ENCODE measurements around the gene CD22.

The CD22 gene

DNA sequence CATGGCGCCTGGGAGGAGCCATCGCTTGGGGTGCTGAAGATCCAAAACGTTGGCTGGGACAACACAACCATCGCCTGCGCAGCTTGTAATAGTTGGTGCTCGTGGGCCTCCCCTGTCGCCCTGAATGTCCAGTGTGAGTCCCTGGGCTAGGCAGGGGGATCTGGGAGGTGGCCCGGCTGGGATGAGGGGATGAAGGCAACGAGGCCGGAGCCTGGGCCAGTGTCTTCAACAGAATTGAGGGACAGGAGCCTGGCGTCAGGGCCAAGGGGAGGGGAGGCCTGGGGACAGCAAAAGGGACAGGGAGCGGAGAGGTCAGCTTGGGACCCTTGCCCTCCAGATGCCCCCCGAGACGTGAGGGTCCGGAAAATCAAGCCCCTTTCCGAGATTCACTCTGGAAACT, 12.0 kb downstream of the CD22 start:
- DNase-seq (ENCODE audit: low read depth in 2 of 2, low spot score in 1 of 2) = no peak

DNA sequence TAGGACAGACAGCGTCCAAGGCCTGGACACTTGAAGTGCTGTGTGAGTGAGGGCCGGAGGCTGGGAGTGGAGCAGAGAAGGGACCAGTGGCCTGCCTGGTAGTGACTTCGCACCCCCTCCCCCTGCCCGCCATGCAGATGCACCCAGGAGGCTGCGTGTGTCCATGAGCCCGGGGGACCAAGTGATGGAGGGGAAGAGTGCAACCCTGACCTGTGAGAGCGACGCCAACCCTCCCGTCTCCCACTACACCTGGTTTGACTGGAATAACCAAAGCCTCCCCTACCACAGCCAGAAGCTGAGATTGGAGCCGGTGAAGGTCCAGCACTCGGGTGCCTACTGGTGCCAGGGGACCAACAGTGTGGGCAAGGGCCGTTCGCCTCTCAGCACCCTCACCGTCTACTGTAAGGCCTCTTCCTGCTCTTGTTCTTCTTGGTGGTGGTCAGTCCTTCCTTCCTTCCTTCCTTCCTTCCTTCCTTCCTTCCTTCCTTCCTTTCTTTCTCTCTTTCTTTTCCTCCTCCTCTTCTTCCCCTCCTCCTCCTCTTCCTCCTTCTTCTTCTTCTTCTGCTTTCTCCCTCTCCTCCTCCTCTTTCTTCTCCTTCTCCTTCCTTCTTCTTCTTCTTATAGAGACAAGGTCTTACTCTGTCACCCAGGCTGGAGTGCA, 12.7 kb downstream of the CD22 start:
- no peak for DNase-seq (ENCODE audit: low read depth in 2 of 2, low spot score in 1 of 2)

DNA sequence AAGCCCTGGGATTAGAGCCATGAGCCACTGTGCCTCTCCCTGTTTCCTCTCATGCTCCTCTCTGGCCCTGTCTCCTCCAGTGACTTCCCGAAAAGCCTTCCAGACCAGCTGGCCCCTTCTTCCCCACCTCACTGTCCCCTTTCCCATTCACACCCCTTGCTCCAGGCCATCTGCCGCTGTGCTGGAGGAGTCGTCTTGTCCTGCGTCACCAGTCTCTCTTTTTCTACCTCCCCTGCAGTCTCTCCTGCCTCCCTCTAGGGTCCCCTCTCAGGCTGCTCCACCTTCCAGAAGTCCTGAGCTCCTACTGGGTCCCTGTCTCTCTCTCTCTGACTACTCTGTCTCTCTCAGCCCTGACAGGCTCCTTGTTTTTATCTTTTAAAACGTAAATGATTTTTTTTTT, 13.4 kb downstream of the CD22 start:
- no peak for DNase-seq (ENCODE audit: low read depth in 2 of 2, low spot score in 1 of 2)

DNA sequence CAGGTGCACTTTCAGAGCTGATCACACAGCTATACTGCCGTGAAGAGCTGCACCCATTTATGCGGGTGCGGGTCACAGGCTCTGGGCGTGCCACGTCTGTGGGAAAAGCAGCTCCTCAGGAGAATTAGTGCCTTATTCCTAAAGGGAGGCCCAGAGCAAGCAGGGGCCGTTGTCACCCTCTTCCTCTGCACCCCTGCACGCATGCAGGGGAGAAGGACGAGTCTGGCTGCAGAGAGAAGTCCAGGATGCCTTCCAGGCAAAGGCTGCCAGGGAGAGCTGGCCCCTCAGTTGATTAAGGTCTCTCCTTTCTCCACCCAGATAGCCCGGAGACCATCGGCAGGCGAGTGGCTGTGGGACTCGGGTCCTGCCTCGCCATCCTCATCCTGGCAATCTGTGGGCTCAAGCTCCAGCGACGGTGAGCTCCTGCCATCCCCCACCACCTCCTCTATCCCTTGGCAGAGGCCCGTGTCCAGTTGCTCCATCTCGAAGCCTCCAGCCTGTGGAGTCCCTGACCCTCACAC, 15.6 kb downstream of the CD22 start:
- no peak for DNase-seq (ENCODE audit: low read depth in 2 of 2, low spot score in 1 of 2)

DNA sequence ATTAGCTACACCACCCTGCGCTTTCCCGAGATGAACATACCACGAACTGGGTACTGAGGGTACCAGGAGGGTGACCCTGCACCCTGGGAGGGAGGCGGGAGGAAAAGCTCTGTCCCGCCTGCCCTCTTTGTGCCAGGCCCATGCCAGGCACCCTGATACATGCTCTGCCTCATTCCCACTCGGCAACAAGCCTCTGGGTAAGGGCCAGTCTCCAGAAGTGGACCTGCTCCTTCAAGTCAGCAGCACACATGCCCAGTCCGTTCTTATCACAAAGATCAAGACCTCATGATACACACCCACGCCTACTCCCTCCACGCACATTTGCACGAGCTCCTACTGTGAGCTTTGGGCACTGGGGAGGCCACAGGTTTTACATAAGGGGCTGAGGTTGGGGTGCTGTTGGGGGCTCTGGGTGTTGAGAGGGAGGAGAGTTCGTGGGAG, 16.7 kb downstream of the CD22 start:
- no peak for DNase-seq (ENCODE audit: low read depth in 2 of 2, low spot score in 1 of 2)

DNA sequence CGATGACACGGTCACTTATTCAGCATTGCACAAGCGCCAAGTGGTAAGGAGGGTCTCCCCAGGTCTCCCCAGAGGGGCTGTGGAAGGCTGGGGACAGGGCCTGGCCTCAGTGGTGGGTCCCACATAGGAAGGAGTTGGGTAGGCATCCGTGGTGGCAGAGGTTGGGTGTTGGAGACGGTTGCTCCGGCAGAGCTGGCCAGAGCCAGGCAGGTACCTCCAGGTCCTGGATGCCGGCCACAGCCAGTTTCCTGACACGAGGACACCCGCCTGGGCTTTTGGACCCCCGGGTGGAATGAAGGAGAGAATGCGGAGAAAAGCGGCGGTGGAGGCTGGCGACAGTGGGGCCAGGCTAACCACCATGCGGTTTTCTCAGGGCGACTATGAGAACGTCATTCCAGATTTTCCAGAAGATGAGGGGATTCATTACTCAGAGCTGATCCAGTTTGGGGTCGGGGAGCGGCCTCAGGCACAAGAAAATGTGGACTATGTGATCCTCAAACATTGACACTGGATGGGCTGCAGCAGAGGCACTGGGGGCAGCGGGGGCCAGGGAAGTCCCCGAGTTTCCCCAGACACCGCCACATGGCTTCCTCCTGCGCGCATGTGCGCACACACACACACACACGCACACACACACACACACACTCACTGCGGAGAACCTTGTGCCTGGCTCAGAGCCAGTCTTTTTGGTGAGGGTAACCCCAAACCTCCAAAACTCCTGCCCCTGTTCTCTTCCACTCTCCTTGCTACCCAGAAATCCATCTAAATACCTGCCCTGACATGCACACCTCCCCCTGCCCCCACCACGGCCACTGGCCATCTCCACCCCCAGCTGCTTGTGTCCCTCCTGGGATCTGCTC, 17.4 kb downstream of the CD22 start:
- DNase-seq (ENCODE audit: low read depth in 2 of 2, low spot score in 1 of 2) = peak; percentile 10 to 51

DNA sequence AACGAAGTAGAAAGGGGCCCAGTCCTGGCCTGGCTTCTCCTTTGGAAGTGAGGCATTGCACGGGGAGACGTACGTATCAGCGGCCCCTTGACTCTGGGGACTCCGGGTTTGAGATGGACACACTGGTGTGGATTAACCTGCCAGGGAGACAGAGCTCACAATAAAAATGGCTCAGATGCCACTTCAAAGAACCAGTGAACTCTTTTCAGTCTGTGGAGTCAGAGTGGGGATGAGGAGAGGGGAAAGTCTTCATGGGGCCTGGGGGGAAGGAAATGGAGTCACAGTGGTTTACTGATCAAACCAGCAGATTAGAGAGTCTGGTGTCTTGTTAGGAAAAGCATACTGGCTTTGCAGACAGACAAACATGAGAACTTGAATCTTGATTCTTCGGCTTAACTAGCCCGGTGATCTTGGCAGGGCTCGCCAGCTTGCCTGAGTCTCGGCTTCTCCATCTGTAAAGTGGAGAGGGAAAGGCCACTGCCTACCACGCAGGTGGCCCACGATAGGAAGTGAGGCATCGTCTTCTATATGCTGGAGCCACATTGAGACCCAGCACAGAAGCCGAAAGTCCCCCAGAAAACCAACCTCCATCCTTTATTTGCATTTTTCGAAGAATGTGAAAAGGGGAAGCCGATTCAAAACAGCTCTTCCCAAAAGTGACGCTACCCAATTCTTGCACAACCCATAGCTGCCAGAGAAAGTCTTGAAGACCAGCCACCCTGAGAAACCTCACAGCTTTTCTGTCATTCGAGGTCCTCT, 18.4 kb downstream of the CD22 start, which contains the start of gene FFAR1:
FFAR1 (plus strand) TSS at position 732 of the 759 bp plus-strand sequence. CDS start 3,650 bp downstream, outside the sequence.
- no peak for DNase-seq (ENCODE audit: low read depth in 2 of 2, low spot score in 1 of 2)

DNA sequence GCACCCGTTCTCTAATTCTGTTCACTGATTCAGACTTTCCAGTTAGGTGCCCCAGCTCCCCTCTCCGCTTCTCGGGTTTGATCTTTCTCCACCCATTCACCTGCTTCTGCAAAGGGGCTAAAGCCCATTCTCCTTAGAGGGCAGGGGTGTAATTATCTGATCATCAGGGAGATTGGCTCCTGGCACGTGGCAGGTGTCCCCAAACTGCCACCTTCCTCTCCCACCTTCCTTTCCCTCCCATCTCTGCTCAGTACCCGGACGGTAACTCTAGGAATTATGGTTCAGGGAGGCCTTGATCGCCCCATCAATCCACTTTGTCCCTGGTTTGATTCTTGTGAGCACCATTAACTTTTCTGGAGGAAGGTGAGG, 18.9 kb downstream of the CD22 start:
- DNase-seq (ENCODE audit: low read depth in 2 of 2, low spot score in 1 of 2) = no peak

DNA sequence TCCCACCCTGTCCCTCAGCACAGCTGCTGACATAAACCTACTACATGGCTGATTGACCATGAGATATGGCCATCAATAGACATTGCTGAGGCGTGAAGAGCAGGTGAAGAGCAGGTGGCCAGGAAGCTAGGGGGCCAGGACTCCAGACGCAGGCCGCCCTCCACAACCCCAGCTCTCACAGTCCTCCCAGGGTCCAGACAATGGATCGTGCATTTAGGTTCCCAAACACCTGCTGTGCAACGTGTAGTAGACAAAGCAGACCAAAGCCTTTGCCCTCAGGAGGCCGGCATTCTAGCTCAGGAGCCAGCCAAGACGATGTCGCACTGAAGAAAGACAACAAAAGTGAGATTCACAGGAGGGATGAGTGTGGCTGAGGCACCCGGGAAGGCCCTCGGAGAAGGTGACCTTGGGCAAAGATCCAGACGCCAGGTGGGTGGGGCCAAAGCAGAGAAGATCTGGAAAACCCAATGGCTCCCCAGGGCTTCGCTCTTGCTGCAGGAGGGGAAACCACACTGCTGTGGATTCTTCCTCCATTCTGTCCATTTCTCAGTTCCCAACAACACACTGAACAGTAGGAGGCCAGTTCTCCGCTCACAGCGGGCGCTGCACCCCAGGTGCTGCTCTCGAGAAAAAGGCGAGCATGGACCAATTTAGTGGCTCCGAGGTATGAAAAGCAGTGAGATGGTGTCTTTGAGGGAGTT, 20.1 kb downstream of the CD22 start:
- DNase-seq (ENCODE audit: low read depth in 2 of 2, low spot score in 1 of 2) = no peak

DNA sequence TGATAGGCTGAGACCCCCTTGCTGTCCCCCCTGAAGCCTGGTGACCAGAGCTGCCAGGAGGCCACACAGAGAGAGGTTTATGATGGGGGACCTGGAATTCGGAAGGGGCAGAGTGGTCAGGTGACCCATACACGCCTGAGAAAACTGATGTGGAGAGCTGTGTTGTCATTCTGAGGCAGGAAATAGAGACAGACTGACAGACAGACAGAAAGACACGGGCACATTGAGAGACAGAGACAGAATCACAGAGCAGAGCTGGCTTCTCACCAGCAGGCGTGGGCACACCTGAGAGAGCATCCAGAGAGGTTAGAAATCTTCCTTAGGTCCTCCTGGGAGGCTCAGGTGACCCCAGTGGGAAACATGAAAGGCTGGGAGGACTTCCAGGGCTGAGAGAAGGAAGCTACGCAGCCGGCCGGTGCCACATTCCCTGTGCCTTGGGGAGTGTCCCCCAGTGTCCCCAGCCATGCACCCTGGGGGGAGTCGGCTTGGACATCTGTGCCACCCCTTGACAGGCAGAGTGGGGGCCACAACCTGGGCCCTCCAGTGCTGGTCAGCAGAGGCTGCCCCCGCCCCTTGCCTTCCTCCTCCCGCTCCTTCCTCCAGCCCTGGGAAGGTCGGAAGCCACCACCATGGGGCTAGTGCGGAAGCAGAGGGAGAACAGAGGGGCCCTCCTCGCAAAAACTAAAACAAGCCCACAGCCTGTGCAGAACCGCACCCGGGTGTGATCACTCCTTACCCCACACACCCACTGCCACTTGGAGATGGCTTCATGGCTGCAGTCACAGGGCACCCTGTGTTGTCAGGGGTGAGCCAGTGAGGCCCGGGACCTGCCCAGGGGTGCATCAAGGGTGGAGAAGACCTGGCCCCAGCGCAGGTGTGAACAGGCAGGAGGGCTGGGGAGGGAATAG, 20.9 kb downstream of the CD22 start:
- no peak for DNase-seq (ENCODE audit: low read depth in 2 of 2, low spot score in 1 of 2)

DNA sequence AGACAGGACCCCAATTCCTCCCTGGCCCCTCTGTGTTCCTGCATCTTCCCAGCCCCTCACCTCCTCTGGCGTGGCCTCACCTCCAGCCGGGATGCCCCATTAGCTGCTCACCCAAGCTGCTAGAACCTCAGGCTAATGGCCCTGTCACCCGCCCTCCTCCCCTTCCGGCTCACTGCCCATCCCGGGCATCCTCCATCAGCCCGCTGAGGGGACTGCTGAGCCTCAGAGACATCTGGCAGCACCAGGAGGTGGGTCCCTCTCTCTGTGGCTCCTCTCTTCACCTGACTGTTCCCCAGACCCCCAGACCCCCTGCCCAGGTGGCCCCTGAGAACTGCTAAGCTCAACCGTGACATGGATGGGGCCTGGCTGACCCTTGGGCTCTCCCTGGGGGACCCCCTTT, 21.6 kb downstream of the CD22 start:
- no peak for DNase-seq (ENCODE audit: low read depth in 2 of 2, low spot score in 1 of 2)

DNA sequence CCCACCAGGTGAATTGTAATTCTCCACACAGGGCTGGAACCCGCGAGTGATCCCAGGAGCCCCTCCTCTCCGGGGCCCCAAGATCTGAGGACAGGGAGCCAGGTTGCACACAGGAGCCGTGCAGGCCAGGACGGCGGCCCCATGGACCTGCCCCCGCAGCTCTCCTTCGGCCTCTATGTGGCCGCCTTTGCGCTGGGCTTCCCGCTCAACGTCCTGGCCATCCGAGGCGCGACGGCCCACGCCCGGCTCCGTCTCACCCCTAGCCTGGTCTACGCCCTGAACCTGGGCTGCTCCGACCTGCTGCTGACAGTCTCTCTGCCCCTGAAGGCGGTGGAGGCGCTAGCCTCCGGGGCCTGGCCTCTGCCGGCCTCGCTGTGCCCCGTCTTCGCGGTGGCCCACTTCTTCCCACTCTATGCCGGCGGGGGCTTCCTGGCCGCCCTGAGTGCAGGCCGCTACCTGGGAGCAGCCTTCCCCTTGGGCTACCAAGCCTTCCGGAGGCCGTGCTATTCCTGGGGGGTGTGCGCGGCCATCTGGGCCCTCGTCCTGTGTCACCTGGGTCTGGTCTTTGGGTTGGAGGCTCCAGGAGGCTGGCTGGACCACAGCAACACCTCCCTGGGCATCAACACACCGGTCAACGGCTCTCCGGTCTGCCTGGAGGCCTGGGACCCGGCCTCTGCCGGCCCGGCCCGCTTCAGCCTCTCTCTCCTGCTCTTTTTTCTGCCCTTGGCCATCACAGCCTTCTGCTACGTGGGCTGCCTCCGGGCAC, 22.6 kb downstream of the CD22 start:
- no peak for DNase-seq (ENCODE audit: low read depth in 2 of 2, low spot score in 1 of 2)

DNA sequence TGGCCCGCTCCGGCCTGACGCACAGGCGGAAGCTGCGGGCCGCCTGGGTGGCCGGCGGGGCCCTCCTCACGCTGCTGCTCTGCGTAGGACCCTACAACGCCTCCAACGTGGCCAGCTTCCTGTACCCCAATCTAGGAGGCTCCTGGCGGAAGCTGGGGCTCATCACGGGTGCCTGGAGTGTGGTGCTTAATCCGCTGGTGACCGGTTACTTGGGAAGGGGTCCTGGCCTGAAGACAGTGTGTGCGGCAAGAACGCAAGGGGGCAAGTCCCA, 23.1 kb downstream of the CD22 start:
- no peak for DNase-seq (ENCODE audit: low read depth in 2 of 2, low spot score in 1 of 2)

DNA sequence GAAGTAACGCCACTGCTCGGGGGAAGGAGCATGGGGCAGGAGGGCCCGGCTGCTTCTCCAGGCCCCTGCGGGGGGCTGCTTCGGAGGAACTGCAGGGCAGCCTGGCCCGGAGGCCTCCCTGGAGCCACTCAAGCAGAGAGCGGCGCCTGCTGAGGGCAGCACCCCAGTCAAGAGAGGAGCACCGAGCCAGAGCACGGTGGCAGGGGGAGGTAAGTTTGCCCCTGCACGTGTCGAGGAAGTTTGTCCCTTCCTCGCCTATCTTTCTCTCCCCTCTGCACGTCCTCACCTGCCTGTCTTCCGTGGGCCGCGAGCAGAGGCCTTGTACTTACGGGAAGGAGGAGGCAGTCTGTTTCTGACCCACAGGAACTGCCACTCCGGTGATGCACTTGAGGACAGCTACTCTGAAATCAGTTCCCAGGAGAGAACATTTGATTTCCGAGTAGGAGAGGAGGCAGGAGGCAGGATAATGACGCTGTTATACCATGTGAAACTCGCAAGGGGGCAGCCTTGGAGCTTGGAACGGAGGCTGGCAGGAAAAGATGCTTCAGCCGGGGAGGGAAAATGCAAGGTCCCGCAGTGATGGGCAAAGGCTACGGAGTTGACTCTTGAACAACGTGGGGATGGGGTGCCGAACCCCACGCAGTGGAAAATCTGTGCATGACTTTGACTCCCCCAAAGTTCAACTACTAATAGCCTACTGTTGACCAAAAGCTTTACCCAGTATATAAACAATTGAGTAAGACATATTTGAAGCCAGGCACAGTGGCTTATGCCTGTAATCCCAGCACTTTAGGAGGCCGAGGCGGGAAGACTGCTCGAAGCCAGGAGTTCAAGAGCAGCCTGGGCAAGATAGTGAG, 23.7 kb downstream of the CD22 start:
- DNase-seq (ENCODE audit: low read depth in 2 of 2, low spot score in 1 of 2) = peak; percentile 38 to 44

DNA sequence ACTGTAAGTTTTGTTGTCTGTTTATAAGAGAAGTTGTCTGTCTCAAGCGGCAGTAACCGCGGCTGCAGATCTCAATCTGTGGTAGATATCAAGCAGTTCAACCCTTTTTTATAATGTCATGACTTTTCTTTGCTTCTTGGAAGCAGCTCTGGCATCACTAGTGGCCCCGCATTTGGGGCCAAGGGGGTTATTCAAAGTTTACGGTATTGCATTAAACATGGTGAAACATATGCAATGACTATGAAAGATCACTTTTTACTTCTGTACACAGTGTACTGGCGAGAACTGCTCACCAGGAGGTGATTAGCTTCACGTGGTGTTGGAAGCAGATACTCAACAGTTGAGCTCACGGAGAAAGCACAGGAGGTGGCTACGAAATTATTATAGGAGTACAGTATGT, 24.6 kb downstream of the CD22 start:
- DNase-seq (ENCODE audit: low read depth in 2 of 2, low spot score in 1 of 2) = no peak

DNA sequence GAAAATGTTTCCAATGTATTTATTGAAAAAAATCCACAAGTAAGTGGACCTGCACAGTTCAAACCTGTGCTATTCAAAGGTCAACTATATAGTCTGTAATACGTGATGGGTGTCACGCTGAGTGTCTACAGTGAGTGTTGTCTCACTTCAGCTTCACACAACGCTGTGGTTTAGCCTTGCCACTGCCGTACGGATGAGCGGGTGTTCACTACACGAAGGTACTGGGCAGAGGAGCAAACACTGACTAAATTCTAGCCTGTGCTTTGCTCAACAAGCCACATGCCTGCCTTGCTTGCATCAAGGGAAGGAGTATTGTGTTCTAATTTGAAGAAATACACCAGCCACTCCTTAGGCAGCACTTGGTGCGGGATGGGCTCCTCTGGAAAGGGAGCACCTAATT, 25.9 kb downstream of the CD22 start:
- DNase-seq (ENCODE audit: low read depth in 2 of 2, low spot score in 1 of 2) = no peak

DNA sequence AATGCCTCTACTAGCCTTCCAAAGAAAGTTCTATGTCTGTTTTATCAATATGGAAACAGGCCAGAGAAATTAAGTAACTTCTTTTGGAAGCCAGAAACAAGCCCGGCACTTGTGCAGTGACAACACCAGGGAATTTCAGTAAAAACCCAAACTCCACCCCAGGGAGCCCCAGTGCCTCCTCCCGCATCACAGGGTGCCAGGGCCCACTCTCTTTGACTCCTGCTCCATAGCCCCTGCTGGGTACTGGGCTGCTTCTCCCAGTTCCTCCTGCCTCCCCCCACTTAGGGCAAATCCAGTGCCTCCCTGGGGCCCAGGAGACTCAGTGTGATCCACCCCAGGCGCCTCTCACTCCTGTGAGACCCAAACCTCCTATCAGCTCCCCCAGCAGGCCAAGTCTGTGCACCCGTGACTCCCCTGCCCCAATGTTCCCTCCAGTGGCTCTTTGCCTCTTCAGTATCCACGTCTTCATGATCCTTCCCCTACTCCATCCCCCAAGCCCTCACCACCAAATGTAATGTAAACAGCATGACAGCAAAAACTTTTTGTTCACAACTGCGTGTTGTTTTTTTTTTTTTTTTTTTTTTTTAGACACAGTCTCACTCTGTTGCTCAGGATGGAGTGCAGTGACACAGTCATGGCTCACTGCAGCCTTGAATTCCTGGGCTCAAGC, 26.9 kb downstream of the CD22 start:
- no peak for DNase-seq (ENCODE audit: low read depth in 2 of 2, low spot score in 1 of 2)
